Thyroid gland (tissue), 4 donors: Measurements from ENCODE around the gene GPR31. TPM values are rescaled to one million over a fixed set of nuclear protein-coding genes. Genes with fewer than 3 reads are reported as not detected.

Experiments
- DNase-seq, 2 donors: peaks; one replicate each; pipeline ENCODE4 v3.0.0-alpha.2; 2019
- H3K27ac ChIP-seq, 3 donors: fragments of 200-600 bp; sonication (generic); 1 replicate in 2 of 3; 2 replicates in 1 of 3; pipeline ENCODE4 v1.5.1; 2016 to 2019; ENCODE audit warnings: mild to moderate bottlenecking in 1 of 3, moderate library complexity in 1 of 3
- H3K27me3 ChIP-seq: fragments of 200-600 bp; sonication (generic); one replicate; pipeline ENCODE4 v1.5.1; 2019
- H3K36me3 ChIP-seq, 2 donors: fragments of 200-600 bp; sonication (generic); one replicate each; pipeline ENCODE4 v1.5.1; 2016 to 2019
- H3K4me1 ChIP-seq, 2 donors: fragments of 200-600 bp; sonication (generic); one replicate each; pipeline ENCODE4 v1.5.1; 2017 to 2019
- H3K4me3 ChIP-seq, 3 donors: fragments of 200-600 bp; sonication (generic); replicated peaks in 1 of 3; 1 replicate in 2 of 3; 2 replicates in 1 of 3; pipeline ENCODE4 v1.5.1; 2016; ENCODE audit warnings: mild to moderate bottlenecking in 1 of 3
- H3K9me3 ChIP-seq: fragments of 200-600 bp; sonication (generic); one replicate; pipeline ENCODE4 v1.5.1; 2017
- POLR2A ChIP-seq, 2 donors: fragments of 450-650 bp; IDR thresholded peaks; one replicate each; pipeline ENCODE4 v1.6.1; 2017; ENCODE audit warnings: antibody characterized with exemption in 2 of 2, mild to moderate bottlenecking in 2 of 2, moderate library complexity in 1 of 2
- WGBS, 2 donors: methylation state at CpG; one replicate each; pipeline ENCODE4 v1.1.5; 2017; 5-methylcytosine and 5-hydroxymethylcytosine counted together
- intact Hi-C: fragments of 100-400 bp; cut with DNase I; formaldehyde crosslinking; loops from one replicate; pipeline ENCODE4 v1.15.1; 2023
- total RNA-seq, 4 donors: library from RNA; depleted of rRNA; stranded (reverse); fragments of >200 nt; gene quantifications; one replicate each; pipeline ENCODE4 v1.2.3, GENCODE V29; 2016
- TF ChIP-seq, protein P1 (sequence below), 6 experiments: fragments of 200-600 bp in 3 of 6; fragments of 450-650 bp in 3 of 6; sonication (generic) in 3 of 6; IDR thresholded peaks; one replicate each; pipeline ENCODE4 v1.5.1; 2016 to 2019; ENCODE audit warnings: antibody characterized with exemption in 6 of 6, mild to moderate bottlenecking in 2 of 6, inconsistent platforms in 1 of 6, moderate library complexity in 1 of 6

GPR31 gene
- total RNA-seq, 4 donors from 2014 or later, result not detected

DNA sequence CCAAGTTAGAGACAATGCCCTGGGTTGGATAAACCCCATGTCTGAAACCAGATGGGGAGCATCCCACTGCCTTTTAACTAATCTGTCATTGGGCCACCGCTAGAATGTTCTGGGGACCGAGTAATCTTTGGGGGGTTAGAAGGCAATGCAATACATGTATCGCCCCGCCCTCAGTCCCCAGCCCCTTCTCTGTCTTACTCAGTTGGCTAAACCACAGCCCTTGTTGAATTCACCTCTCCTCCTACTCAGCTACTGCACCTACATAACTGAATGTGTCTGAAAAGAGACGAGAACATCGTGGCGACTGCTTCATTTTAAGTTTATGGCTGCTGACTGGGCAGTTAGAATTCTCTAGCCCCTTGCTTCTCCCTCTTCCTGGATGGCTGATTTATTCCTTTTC lies 50.0 kb downstream of the GPR31 start:
- no peaks in the 10 kb centered on the region for H3K36me3 ChIP-seq
- no peak overlapping the region for H3K27ac ChIP-seq
- no peaks in the 10 kb centered on the region for H3K4me1 ChIP-seq
- H3K9me3 ChIP-seq, result no peaks in the 10 kb centered on the region
- intact Hi-C loops, result no loop called here
- TF ChIP-seq, protein P1, sequence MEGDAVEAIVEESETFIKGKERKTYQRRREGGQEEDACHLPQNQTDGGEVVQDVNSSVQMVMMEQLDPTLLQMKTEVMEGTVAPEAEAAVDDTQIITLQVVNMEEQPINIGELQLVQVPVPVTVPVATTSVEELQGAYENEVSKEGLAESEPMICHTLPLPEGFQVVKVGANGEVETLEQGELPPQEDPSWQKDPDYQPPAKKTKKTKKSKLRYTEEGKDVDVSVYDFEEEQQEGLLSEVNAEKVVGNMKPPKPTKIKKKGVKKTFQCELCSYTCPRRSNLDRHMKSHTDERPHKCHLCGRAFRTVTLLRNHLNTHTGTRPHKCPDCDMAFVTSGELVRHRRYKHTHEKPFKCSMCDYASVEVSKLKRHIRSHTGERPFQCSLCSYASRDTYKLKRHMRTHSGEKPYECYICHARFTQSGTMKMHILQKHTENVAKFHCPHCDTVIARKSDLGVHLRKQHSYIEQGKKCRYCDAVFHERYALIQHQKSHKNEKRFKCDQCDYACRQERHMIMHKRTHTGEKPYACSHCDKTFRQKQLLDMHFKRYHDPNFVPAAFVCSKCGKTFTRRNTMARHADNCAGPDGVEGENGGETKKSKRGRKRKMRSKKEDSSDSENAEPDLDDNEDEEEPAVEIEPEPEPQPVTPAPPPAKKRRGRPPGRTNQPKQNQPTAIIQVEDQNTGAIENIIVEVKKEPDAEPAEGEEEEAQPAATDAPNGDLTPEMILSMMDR (IDR thresholded peaks at IDR 0.05), result no peak
- TF ChIP-seq POLR2A (IDR thresholded peaks at IDR 0.05), result no peak
- H3K4me3 ChIP-seq, result no peak overlapping the region
- 81 to 90% methylated on average over 7 of the region's 7 CpGs for WGBS, 2 donors
- no peaks in the 10 kb centered on the region for H3K27me3 ChIP-seq
- no peak for DNase-seq

DNA sequence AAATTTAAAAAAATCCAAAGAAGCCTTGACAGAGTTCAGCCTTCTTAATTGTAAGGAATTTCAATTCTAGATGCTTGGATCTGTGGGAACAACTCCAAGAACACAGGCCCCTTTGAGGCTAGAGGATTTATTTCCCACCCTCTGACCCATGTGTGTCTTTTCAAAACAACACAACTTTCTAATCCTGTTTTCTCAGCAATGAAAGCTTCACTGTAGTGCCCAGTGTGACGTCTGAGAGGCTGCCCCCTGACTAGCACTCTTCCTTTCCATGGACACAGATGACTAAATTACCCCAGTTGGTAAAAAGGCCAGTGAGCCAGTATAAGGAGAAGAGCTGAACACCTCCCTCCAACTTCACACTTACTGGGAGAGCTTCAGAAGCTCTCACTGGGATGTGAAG lies 51.4 kb downstream of the GPR31 start:
- H3K9me3 ChIP-seq, result no peaks in the 10 kb centered on the region
- no peaks in the 10 kb centered on the region for H3K36me3 ChIP-seq
- no peak for DNase-seq
- H3K4me3 ChIP-seq, result no peak overlapping the region
- H3K27ac ChIP-seq, result no peak overlapping the region
- intact Hi-C loops, result no loop called here
- H3K27me3 ChIP-seq, result no peaks in the 10 kb centered on the region
- 12 to 32% methylated on average over 1 of the region's 1 CpG for WGBS, 2 donors
- no peak for TF ChIP-seq POLR2A (IDR thresholded peaks at IDR 0.05)
- TF ChIP-seq, protein P1 (IDR thresholded peaks at IDR 0.05), result no peak
- H3K4me1 ChIP-seq, result no peaks in the 10 kb centered on the region

Other genes starting within 250 kb of the GPR31 start
- 100 to 1,000 TPM in 2 of 4 donors, 10 to 100 TPM in 2; 51.6 to 138 (median 109) TPM for gene RNASET2, start 201.4 kb downstream of the GPR31 start, total RNA-seq
- 10 to 100 TPM; 30.0 to 39.9 (median 33.8) TPM for gene CEP43, start 158.6 kb downstream of the GPR31 start, total RNA-seq
- under 1 TPM in 1 of 4 donors, not detected in 3; 0.78 TPM for gene CCR6, start 34.9 kb downstream of the GPR31 start, total RNA-seq
- gene UNC93A, start 133.3 kb upstream of the GPR31 start, total RNA-seq, result not detected
- under 1 TPM in 1 of 4 donors, not detected in 3; 0.40 TPM for gene TTLL2, start 167.1 kb upstream of the GPR31 start, total RNA-seq